PC-3 (cell line): ENCODE measurements around the gene SDF2. TPM values are rescaled to one million over a fixed set of nuclear protein-coding genes. Genes with fewer than 3 reads are reported as not detected.

Experiments
- total RNA-seq: library from RNA; depleted of rRNA; stranded (reverse); fragments of >200 nt; gene quantifications from 2 replicates; pipeline ENCODE4 v1.2.3, GENCODE V29; 2014; rRNA removed

The SDF2 gene
- total RNA-seq, 1 experiment from 2014 or later, result 34.0 TPM

Other genes with a start within 250 kb of the SDF2 start
- gene SLC13A2, start 188.3 kb downstream of the SDF2 start, total RNA-seq, result not detected in 2 replicates
- not detected in 2 replicates for gene FOXN1, start 155.6 kb downstream of the SDF2 start, total RNA-seq
- gene UNC119, start 109.3 kb downstream of the SDF2 start, total RNA-seq, result 68.4 and 82.1 TPM in 2 replicates
- 15.8 and 22.4 TPM in 2 replicates for gene PIGS, start 90.4 kb downstream of the SDF2 start, total RNA-seq
- 42.6 and 72.9 TPM in 2 replicates for gene ALDOC, start 85.0 kb downstream of the SDF2 start, total RNA-seq
- 86.6 and 118 TPM in 2 replicates for gene SPAG5, start 62.9 kb downstream of the SDF2 start, total RNA-seq
- gene RSKR, start 47.7 kb downstream of the SDF2 start, total RNA-seq, result 4.4 and 7.2 TPM in 2 replicates
- gene BLTP2, start 16.7 kb downstream of the SDF2 start, total RNA-seq, result 103 and 171 TPM in 2 replicates
- 32.2 and 38.8 TPM in 2 replicates for gene SUPT6H, start 299 bp upstream of the SDF2 start, total RNA-seq
- gene PROCA1, start 50.0 kb upstream of the SDF2 start, total RNA-seq, result 1.9 and 2.6 TPM in 2 replicates
- gene RAB34, start 56.0 kb upstream of the SDF2 start, total RNA-seq, result 207 and 211 TPM in 2 replicates
- gene RPL23A, start 58.1 kb upstream of the SDF2 start, total RNA-seq, result 390 and 515 TPM in 2 replicates
- gene TLCD1, start 64.3 kb upstream of the SDF2 start, total RNA-seq, result 7.1 and 9.3 TPM in 2 replicates
- gene NEK8, start 66.9 kb upstream of the SDF2 start, total RNA-seq, result 2.4 and 3.7 TPM in 2 replicates
- gene TRAF4, start 82.1 kb upstream of the SDF2 start, total RNA-seq, result 81.5 and 104 TPM in 2 replicates
- 4.8 and 6.5 TPM in 2 replicates for gene FAM222B, start 180.9 kb upstream of the SDF2 start, total RNA-seq
- 25.8 and 30.5 TPM in 2 replicates for gene ERAL1, start 193.1 kb upstream of the SDF2 start, total RNA-seq
- gene FLOT2, start 235.8 kb upstream of the SDF2 start, total RNA-seq, result 23.1 and 34.7 TPM in 2 replicates
- gene DHRS13, start 241.2 kb upstream of the SDF2 start, total RNA-seq, result 4.9 and 5.1 TPM in 2 replicates